CD14-positive monocyte (primary cell): ENCODE results near the gene ST3GAL5. TPM values are rescaled to one million over a fixed set of nuclear protein-coding genes. Genes with fewer than 3 reads are reported as not detected.

Experiments
- DNase-seq, 3 donors: peaks; one replicate each; pipeline ENCODE4 v3.0.0-alpha.2; 2011 to 2022
- H2AFZ ChIP-seq: 2 replicates; pipeline ENCODE4 v1.6.0; 2012; ENCODE audit warnings: mild to moderate bottlenecking, low read depth, low read length, inconsistent platforms; ENCODE audit not compliant: insufficient read depth, poor library complexity, severe bottlenecking
- H3K27ac ChIP-seq, 2 donors: 1 replicate in 1 of 2; 2 replicates in 1 of 2; pipeline ENCODE4 v1.5.1; 2012 to 2013; ENCODE audit warnings: low read length in 2 of 2, control low read depth in 1 of 2, inconsistent platforms in 1 of 2, low read depth in 1 of 2, mild to moderate bottlenecking in 1 of 2
- H3K27me3 ChIP-seq, 2 donors: one replicate each; pipeline versions ENCODE4 v1.6.0 to v1.6.1; 2011 to 2013; ENCODE audit warnings: low read length in 2 of 2; ENCODE audit not compliant: control insufficient read depth in 2 of 2, insufficient read depth in 2 of 2
- H3K36me3 ChIP-seq, 2 donors: replicated peaks in 1 of 2; 1 replicate in 1 of 2; 2 replicates in 1 of 2; pipeline versions ENCODE4 v1.5.1 to v1.6.1; 2012 to 2013; ENCODE audit warnings: low read length in 2 of 2, control low read depth in 1 of 2, inconsistent platforms in 1 of 2, mild to moderate bottlenecking in 1 of 2; ENCODE audit not compliant: insufficient read depth in 2 of 2, control insufficient read depth in 1 of 2
- H3K4me1 ChIP-seq, 2 donors: 1 replicate in 1 of 2; 2 replicates in 1 of 2; pipeline versions ENCODE4 v1.5.1 to v1.6.1; 2012 to 2013; ENCODE audit warnings: low read length in 2 of 2, control low read depth in 1 of 2, inconsistent platforms in 1 of 2, mild to moderate bottlenecking in 1 of 2, moderate library complexity in 1 of 2; ENCODE audit not compliant: insufficient read depth in 2 of 2, control insufficient read depth in 1 of 2
- H3K4me2 ChIP-seq: replicated peaks from 2 replicates; pipeline ENCODE3; 2012; ENCODE audit warnings: low read length, moderate library complexity, mild to moderate bottlenecking; ENCODE audit not compliant: poor library complexity, severe bottlenecking; ENCODE audit errors: extremely low read depth
- H3K4me3 ChIP-seq, 3 experiments: fragments of 200-600 bp in 1 of 3; sonication (generic) in 1 of 3; replicated peaks in 1 of 3; 1 replicate in 2 of 3; 2 replicates in 1 of 3; pipeline ENCODE4 v1.5.1; 2011 to 2013; ENCODE audit warnings: low read length in 3 of 3, mild to moderate bottlenecking in 3 of 3, control low read depth in 2 of 3, low read depth in 2 of 3, inconsistent platforms in 1 of 3, moderate library complexity in 1 of 3
- H3K79me2 ChIP-seq: 2 replicates; pipeline ENCODE4 v1.6.0; 2012; ENCODE audit warnings: mild to moderate bottlenecking, control low read depth, inconsistent platforms, low read length, moderate library complexity; ENCODE audit not compliant: insufficient read depth
- H3K9ac ChIP-seq: 2 replicates; pipeline ENCODE4 v1.6.0; 2017; ENCODE audit warnings: low read length, mild to moderate bottlenecking; ENCODE audit not compliant: insufficient read depth, poor library complexity, severe bottlenecking
- H3K9me3 ChIP-seq, 2 donors: replicated peaks in 1 of 2; 1 replicate in 1 of 2; 2 replicates in 1 of 2; pipeline versions ENCODE4 v1.5.1 to v1.6.1; 2012 to 2013; ENCODE audit warnings: low read length in 2 of 2, control low read depth in 1 of 2; ENCODE audit not compliant: control insufficient read depth in 1 of 2, insufficient read depth in 1 of 2
- H4K20me1 ChIP-seq: 2 replicates; pipeline ENCODE4 v1.6.0; 2012; ENCODE audit warnings: mild to moderate bottlenecking, low read length, control low read depth, moderate library complexity; ENCODE audit not compliant: insufficient read depth
- H3K27ac Mint-ChIP-seq, 7 donors: one replicate each; pipeline ENCODE4 v1.8.0; 2020; ENCODE audit warnings: mild to moderate bottlenecking in 7 of 7, mixed read lengths in 7 of 7, moderate library complexity in 6 of 7, inconsistent platforms in 2 of 7
- H3K27me3 Mint-ChIP-seq, 3 donors: one replicate each; pipeline ENCODE4 v1.8.0; 2021 to 2022; ENCODE audit warnings: low read depth in 3 of 3, mild to moderate bottlenecking in 3 of 3, mixed read lengths in 3 of 3, moderate library complexity in 3 of 3, inconsistent platforms in 1 of 3
- H3K36me3 Mint-ChIP-seq, 2 donors: one replicate each; pipeline ENCODE4 v1.8.0; 2020; ENCODE audit warnings: mixed read lengths in 2 of 2, inconsistent platforms in 1 of 2, mild to moderate bottlenecking in 1 of 2
- H3K4me1 Mint-ChIP-seq: one replicate; pipeline ENCODE4 v1.8.0; 2020; ENCODE audit warnings: mild to moderate bottlenecking, mixed read lengths
- H3K4me3 Mint-ChIP-seq, 2 donors: one replicate each; pipeline ENCODE4 v1.8.0; 2020; ENCODE audit warnings: mild to moderate bottlenecking in 2 of 2, mixed read lengths in 2 of 2, moderate library complexity in 1 of 2
- H3K9me3 Mint-ChIP-seq, 7 donors: one replicate each; pipeline ENCODE4 v1.8.0; 2020 to 2022; ENCODE audit warnings: mixed read lengths in 7 of 7, mild to moderate bottlenecking in 6 of 7, moderate library complexity in 6 of 7, inconsistent platforms in 2 of 7
- WGBS: methylation state at CpG from one replicate; pipeline ENCODE4 v1.1.5; 2013; ENCODE audit warnings: missing lambda C conversion rate; ENCODE audit not compliant: insufficient coverage; 5-methylcytosine and 5-hydroxymethylcytosine counted together
- intact Hi-C, 2 donors: fragments of 100-400 bp; cut with micrococcal nuclease; formaldehyde crosslinking; loops; one replicate each; pipeline versions ENCODE4 v1.15.0 to v1.15.1; 2023
- polyA plus RNA-seq, 3 donors: library from polyadenylated mRNA; depleted of rRNA in 1 of 3; unstranded in 2 of 3; stranded (reverse) in 1 of 3; fragments of 300-500 nt in 2 of 3; fragments of >200 nt in 1 of 3; fragmentation: Illumina TruSeq in 2 of 3; gene quantifications; 1 replicate in 2 of 3; 2 replicates in 1 of 3; pipeline ENCODE4 v1.2.3, GENCODE V29; 2012 to 2021
- TF ChIP-seq, protein P1 (sequence below): fragments of 200-600 bp; IDR thresholded peaks from one replicate; pipeline ENCODE4 v1.8.0; 2022; ENCODE audit warnings: antibody characterized with exemption, mild to moderate bottlenecking

Gene ST3GAL5
- polyA plus RNA-seq, 3 donors: 14.0 to 51.2 (median 19.5) TPM

DNA sequence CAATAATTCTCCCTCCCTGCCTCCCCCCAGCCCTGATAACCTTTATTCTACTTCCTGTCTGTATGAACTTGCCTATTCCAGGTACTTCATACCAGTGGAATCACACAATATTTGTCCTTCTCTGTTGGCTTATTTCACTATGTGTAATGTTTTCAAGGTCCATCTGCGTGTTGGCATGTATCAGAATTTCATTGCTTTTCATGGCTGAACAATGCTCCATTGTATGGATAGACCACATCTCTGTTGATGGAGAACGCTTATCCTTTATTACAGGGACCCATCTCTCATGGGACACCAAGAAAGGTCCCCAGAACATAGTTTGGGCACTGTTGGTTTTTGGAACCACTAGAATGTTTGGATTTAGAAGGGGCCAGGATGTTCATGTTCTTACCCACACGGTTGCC, 94.8 kb downstream of the ST3GAL5 start:
- Histone ChIP-seq H3K27ac (no peak overlapping the region), H2AFZ (no peak overlapping the region), H3K4me3 (no peak overlapping the region), H3K4me2 (no peak overlapping the region), H3K36me3 (no peaks in the 10 kb centered on the region), H3K27me3 (no peaks in the 10 kb centered on the region), H4K20me1 (no peaks in the 10 kb centered on the region), H3K9ac (no peak overlapping the region), H3K79me2 (no peaks in the 10 kb centered on the region), H3K4me1 (peaks cover 12 to 15% of the 10 kb centered on the region in 2 donors), H3K9me3 (no peaks in the 10 kb centered on the region)
- Mint-ChIP-seq H3K27ac (no peak overlapping the region), H3K9me3 (peaks cover 0 to 1% (median 0%) of the 10 kb centered on the region in 7 donors), H3K36me3 (no peaks in the 10 kb centered on the region), H3K4me3 (no peak overlapping the region), H3K4me1 (peaks cover 16% of the 10 kb centered on the region), H3K27me3 (peaks cover 0 to 12% (median 9%) of the 10 kb centered on the region in 3 donors)
- intact Hi-C loops: no loop called here
- DNase-seq: no peak
- WGBS: 92% methylated on average over 2 of the region's 3 CpGs
- TF ChIP-seq, protein P1, sequence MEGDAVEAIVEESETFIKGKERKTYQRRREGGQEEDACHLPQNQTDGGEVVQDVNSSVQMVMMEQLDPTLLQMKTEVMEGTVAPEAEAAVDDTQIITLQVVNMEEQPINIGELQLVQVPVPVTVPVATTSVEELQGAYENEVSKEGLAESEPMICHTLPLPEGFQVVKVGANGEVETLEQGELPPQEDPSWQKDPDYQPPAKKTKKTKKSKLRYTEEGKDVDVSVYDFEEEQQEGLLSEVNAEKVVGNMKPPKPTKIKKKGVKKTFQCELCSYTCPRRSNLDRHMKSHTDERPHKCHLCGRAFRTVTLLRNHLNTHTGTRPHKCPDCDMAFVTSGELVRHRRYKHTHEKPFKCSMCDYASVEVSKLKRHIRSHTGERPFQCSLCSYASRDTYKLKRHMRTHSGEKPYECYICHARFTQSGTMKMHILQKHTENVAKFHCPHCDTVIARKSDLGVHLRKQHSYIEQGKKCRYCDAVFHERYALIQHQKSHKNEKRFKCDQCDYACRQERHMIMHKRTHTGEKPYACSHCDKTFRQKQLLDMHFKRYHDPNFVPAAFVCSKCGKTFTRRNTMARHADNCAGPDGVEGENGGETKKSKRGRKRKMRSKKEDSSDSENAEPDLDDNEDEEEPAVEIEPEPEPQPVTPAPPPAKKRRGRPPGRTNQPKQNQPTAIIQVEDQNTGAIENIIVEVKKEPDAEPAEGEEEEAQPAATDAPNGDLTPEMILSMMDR: no peak

DNA sequence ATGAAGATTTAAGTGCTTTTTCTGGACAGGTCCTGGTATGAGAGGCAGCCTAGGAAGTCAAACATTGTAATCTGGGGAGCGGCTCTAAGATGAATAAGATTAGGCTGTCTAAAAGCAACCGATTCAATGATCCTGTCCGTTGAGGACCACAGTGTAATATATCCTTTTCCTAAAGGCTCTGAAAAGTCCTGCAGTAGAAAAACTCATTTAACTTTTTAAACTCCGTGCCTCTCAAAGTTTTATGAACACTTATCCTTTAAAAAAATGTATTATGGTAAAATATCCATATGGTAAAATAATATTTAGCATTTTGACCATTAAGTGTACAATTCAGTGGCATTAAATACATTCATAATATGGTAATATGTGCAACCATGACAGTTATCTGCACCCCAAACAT, 95.2 kb downstream of the ST3GAL5 start:
- no peak overlapping the region for H3K4me3 ChIP-seq
- no CpG with 5 or more reads among the region's 4 CpGs for WGBS
- Mint-ChIP-seq H3K4me3 (no peak overlapping the region), H3K4me1 (peaks cover 16% of the 10 kb centered on the region), H3K27ac (no peak overlapping the region), H3K27me3 (peaks cover 0 to 12% (median 9%) of the 10 kb centered on the region in 3 donors), H3K9me3 (peaks cover 0 to 1% (median 0%) of the 10 kb centered on the region in 7 donors), H3K36me3 (no peaks in the 10 kb centered on the region)
- H3K36me3 ChIP-seq: no peaks in the 10 kb centered on the region
- H3K27ac ChIP-seq: no peak overlapping the region
- peaks cover 12 to 15% of the 10 kb centered on the region in 2 donors for H3K4me1 ChIP-seq
- no peaks in the 10 kb centered on the region for H3K9me3 ChIP-seq
- no peaks in the 10 kb centered on the region for H4K20me1 ChIP-seq
- H3K9ac ChIP-seq: no peak overlapping the region
- no peaks in the 10 kb centered on the region for H3K79me2 ChIP-seq
- H2AFZ ChIP-seq: no peak overlapping the region
- no peak overlapping the region for H3K4me2 ChIP-seq
- H3K27me3 ChIP-seq: no peaks in the 10 kb centered on the region
- no peak for DNase-seq
- TF ChIP-seq, protein P1: no peak
- intact Hi-C loops: no loop called here
